ENCODE results near the gene TGFBR3. TPM values are rescaled to one million over a fixed set of nuclear protein-coding genes. Genes with fewer than 3 reads are reported as not detected.
A peak's percentile ranks its signal among the peaks of the same experiment; 100 is the strongest.

TGFBR3 gene
- total RNA-seq, 1 donor from 2014 or later, result 51.7 TPM

DNA sequence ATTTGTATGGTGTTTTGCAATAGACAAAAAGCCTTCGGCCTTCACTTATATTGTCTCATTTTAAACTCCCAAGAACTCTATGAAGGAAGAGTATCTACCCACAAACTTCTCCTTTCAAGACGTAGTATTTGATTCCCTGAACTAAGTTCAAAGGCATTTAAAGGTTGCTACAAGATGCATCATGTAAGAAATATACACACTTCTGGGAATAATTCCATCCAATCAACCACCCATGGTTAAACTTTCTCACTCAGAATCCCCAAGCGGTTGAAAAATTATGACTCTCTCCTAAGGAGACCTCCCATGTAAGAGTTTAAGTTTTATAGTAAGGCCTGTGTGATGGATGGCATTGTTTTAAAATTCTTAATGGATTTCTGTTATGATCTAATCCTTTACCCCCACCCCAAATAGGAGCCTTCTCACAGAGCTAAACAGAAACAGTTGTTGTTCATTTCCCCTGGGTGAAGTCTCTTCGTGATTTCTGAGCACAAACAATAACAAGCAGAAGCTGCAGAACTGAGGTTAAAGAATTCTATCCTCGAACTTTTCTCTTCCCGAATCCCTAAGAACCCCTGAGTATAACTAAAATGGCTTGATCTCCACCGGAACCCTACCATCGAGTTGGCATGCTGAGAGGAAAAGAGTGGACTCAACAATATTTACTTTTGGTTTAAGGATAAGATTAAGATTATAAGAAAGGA is 185.0 kb downstream of the TGFBR3 start:
- Histone ChIP-seq H3K4me3 (no peak overlapping the region), H3K27ac (no peak overlapping the region), H3K9me3 (no peaks in the 10 kb centered on the region), H3K4me1 (peaks cover 32% of the 10 kb centered on the region), H3K36me3 (peaks cover 11% of the 10 kb centered on the region), H3K27me3 (ENCODE audit: low read depth) (no peaks in the 10 kb centered on the region)
- ATAC-seq, result peak in 1 of 2 donors; percentile 52
- DNase-seq, result no peak
- TF ChIP-seq, protein P1, sequence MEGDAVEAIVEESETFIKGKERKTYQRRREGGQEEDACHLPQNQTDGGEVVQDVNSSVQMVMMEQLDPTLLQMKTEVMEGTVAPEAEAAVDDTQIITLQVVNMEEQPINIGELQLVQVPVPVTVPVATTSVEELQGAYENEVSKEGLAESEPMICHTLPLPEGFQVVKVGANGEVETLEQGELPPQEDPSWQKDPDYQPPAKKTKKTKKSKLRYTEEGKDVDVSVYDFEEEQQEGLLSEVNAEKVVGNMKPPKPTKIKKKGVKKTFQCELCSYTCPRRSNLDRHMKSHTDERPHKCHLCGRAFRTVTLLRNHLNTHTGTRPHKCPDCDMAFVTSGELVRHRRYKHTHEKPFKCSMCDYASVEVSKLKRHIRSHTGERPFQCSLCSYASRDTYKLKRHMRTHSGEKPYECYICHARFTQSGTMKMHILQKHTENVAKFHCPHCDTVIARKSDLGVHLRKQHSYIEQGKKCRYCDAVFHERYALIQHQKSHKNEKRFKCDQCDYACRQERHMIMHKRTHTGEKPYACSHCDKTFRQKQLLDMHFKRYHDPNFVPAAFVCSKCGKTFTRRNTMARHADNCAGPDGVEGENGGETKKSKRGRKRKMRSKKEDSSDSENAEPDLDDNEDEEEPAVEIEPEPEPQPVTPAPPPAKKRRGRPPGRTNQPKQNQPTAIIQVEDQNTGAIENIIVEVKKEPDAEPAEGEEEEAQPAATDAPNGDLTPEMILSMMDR (IDR thresholded peaks at IDR 0.05), result no peak
- intact Hi-C loops (cut with DNase I), result no loop called here

- no peaks in the 10 kb centered on the region for H3K9me3 ChIP-seq
- no peak overlapping the region for H3K27ac ChIP-seq
- DNase-seq, result no peak
- TF ChIP-seq, protein P1 (IDR thresholded peaks at IDR 0.05), result no peak
- intact Hi-C loops (cut with DNase I), result no loop called here
- peaks cover 8% of the 10 kb centered on the region for H3K36me3 ChIP-seq
- no peak for ATAC-seq
- no peak overlapping the region for H3K4me3 ChIP-seq
- H3K4me1 ChIP-seq, result peaks cover 32% of the 10 kb centered on the region
- no peaks in the 10 kb centered on the region for H3K27me3 ChIP-seq (ENCODE audit: low read depth)
Observed at GRCh38 chr1:91700332-91700731, 185.6 kb downstream of the TGFBR3 start.

DNA sequence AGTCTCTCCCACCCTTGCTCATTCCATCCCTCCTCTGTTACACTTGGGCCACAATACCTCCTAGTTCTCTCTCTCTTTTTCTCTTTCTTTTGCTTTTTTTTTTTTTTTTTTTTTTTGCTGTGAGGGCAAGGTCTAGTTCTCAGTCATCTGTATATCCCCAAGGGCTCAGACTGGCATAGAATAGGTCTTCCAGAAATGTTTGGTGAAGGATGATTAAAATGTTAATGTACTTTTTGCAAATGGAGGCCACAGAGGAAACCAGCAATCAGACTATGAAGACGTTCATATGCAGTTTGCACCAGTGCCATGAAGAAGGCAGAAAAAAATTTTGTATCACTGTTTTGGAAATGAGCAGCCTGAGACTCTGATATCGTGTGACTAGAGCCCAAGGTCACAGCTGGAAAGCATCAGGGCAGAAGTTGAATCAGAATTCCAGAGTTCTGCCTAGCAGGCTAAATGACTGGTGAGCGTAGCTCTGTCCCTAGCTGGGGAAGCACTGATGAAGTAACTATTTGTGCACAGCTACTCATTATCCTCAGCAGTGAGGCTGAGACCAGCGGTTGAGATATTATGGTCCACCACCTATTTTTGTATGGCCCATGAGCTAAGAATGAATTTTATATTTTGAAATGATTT is 186.5 kb downstream of the TGFBR3 start:
- TF ChIP-seq, protein P1 (IDR thresholded peaks at IDR 0.05), result no peak
- Histone ChIP-seq H3K9me3 (no peaks in the 10 kb centered on the region), H3K36me3 (peaks cover 15% of the 10 kb centered on the region), H3K4me1 (peaks cover 32% of the 10 kb centered on the region), H3K4me3 (no peak overlapping the region), H3K27ac (peak overlapping the region; percentile 0), H3K27me3 (ENCODE audit: low read depth) (no peaks in the 10 kb centered on the region)
- peak; percentile 55 to 72 for ATAC-seq
- intact Hi-C loops (cut with DNase I), result no loop called here
- no peak for DNase-seq

GRCh38 chr1:91697861-91698260 is 188.1 kb downstream of the TGFBR3 start:
- TF ChIP-seq, protein P1 (IDR thresholded peaks at IDR 0.05), result no peak

GRCh38 chr1:91697416-91697815 is 188.5 kb downstream of the TGFBR3 start:
- intact Hi-C loops (cut with DNase I), result no loop called here
- H3K4me1 ChIP-seq, result peaks cover 46% of the 10 kb centered on the region
- H3K27ac ChIP-seq, result no peak overlapping the region
- DNase-seq (no peak), ATAC-seq (no peak)
- no peaks in the 10 kb centered on the region for H3K27me3 ChIP-seq (ENCODE audit: low read depth)
- peaks cover 19% of the 10 kb centered on the region for H3K36me3 ChIP-seq
- TF ChIP-seq, protein P1 (IDR thresholded peaks at IDR 0.05), result no peak
- no peak overlapping the region for H3K4me3 ChIP-seq
- H3K9me3 ChIP-seq, result no peaks in the 10 kb centered on the region

More at GRCh38 chr1:91697861-91698260, 188.1 kb downstream of the TGFBR3 start:
- ATAC-seq (no peak), DNase-seq (no peak)
- Histone ChIP-seq H3K27me3 (ENCODE audit: low read depth) (no peaks in the 10 kb centered on the region), H3K36me3 (peaks cover 19% of the 10 kb centered on the region), H3K9me3 (no peaks in the 10 kb centered on the region), H3K27ac (peak overlapping the region; percentile 19), H3K4me3 (no peak overlapping the region), H3K4me1 (peaks cover 44% of the 10 kb centered on the region)
- intact Hi-C loops (cut with DNase I), result no loop called here
